SK-N-SH (cell line): ENCODE measurements around the gene PTPRD.

Experiments
- CTCF ChIP-seq: fragments of 200-600 bp; sonication (generic); IDR thresholded peaks from 2 replicates; pipeline ENCODE4 v1.6.1; 2017; ENCODE audit warnings: antibody characterized with exemption, mild to moderate bottlenecking, moderate library complexity
- SMC3 ChIP-seq: IDR thresholded peaks from 2 replicates; pipeline ENCODE4 v1.6.1; 2012; ENCODE audit warnings: low read depth, low read length, improper control_type of control experiment

- TF ChIP-seq CTCF (no peak), SMC3 (no peak)
Observed at GRCh38 chr9:8632493-8632892, 1980.3 kb downstream of the PTPRD start.
